Measurements from ENCODE around the gene CTNNA3.

Gene CTNNA3

GRCh38 chr10:67308912-67309311, 387.1 kb downstream of the CTNNA3 start:
- DNase-seq, result no peak

- no peak for DNase-seq
Observed at GRCh38 chr10:67306588-67307205, 389.3 kb downstream of the CTNNA3 start.

- DNase-seq, result no peak
Observed at GRCh38 chr10:67302701-67303100, 393.3 kb downstream of the CTNNA3 start.

GRCh38 chr10:67299761-67300160, 396.2 kb downstream of the CTNNA3 start:
- no peak for DNase-seq

GRCh38 chr10:67297637-67298181, 398.3 kb downstream of the CTNNA3 start:
- DNase-seq, result no peak

GRCh38 chr10:67296926-67297325, 399.1 kb downstream of the CTNNA3 start:
- DNase-seq, result no peak

- no peak for DNase-seq
Observed at GRCh38 chr10:67288688-67289410, 407.1 kb downstream of the CTNNA3 start.

- no peak for DNase-seq
Observed at GRCh38 chr10:67284589-67284988, 411.4 kb downstream of the CTNNA3 start.

- no peak for DNase-seq
Observed at GRCh38 chr10:67282871-67283270, 413.1 kb downstream of the CTNNA3 start.

GRCh38 chr10:67280405-67280804, 415.6 kb downstream of the CTNNA3 start:
- no peak for DNase-seq

GRCh38 chr10:67277402-67277801, 418.6 kb downstream of the CTNNA3 start:
- no peak for DNase-seq

GRCh38 chr10:67269828-67270227, 426.2 kb downstream of the CTNNA3 start:
- no peak for DNase-seq

GRCh38 chr10:67268146-67268545, 427.8 kb downstream of the CTNNA3 start:
- DNase-seq, result no peak

- DNase-seq, result no peak
Observed at GRCh38 chr10:67262675-67263074, 433.3 kb downstream of the CTNNA3 start.

GRCh38 chr10:67261300-67261797, 434.6 kb downstream of the CTNNA3 start:
- no peak for DNase-seq

GRCh38 chr10:67259319-67259929, 436.6 kb downstream of the CTNNA3 start:
- no peak for DNase-seq

- no peak for DNase-seq
Observed at GRCh38 chr10:67257427-67258144, 438.4 kb downstream of the CTNNA3 start.

- no peak for DNase-seq
Observed at GRCh38 chr10:67257018-67257417, 439.0 kb downstream of the CTNNA3 start.

GRCh38 chr10:67250686-67251085, 445.3 kb downstream of the CTNNA3 start:
- DNase-seq, result no peak

- DNase-seq, result no peak
Observed at GRCh38 chr10:67246066-67246555, 449.9 kb downstream of the CTNNA3 start.

- no peak for DNase-seq
Observed at GRCh38 chr10:67242528-67242927, 453.5 kb downstream of the CTNNA3 start.

GRCh38 chr10:67241451-67241850, 454.5 kb downstream of the CTNNA3 start:
- DNase-seq, result no peak
